NCI-H510A treated with DMSO at 0.1 percent for 48 hours (cell line): Measurements from ENCODE around the gene STAP1.
"Not testable (repeated sequence)": the region's sequence is repeated elsewhere in the genome, so short reads cannot be mapped to it uniquely, and the experiment has no call there.

Experiments
- DNase-seq: peaks from one replicate; lab custom pipeline; 2025; lab: John Stamatoyannopoulos, UW

The STAP1 gene

DNA sequence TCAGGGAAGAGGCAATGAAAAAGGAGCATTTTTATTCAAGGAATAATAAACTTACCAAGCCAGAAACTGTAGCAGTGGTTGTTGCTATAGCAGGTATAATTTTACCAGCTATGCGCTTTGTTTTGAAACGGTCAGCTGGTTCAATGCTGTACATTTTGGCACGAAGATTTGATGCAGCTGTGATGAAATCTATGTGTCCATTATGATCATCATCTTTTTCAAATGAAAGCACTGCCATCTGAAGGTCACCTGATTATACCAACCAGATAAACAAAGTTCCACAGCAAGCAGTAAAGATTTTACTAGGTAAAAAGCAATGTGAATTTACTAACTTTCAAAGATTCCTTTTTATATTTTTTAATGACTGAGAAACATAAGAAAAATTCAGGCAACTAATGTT lies 66.4 kb downstream of the STAP1 start:
- no peak for DNase-seq

DNA sequence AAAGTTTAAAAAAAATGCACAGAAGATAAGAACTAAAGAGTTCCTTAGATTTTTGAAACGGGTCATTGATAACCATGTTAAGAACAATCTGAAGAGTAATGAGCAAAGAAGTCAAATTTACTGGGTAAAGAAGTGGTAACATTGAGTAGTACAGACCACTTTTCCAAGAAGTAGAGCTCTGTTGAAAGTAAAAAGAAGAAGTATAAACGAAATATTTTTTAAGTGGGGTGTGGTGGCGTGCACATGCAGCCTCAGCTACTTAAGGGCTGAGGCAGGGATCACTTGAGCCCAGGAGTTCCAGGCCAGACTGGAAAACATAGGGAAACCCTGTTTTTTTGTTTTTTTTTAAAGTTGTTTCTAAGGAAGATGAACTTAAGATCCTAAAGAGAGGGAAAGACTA lies 74.0 kb downstream of the STAP1 start:
- no peak for DNase-seq

DNA sequence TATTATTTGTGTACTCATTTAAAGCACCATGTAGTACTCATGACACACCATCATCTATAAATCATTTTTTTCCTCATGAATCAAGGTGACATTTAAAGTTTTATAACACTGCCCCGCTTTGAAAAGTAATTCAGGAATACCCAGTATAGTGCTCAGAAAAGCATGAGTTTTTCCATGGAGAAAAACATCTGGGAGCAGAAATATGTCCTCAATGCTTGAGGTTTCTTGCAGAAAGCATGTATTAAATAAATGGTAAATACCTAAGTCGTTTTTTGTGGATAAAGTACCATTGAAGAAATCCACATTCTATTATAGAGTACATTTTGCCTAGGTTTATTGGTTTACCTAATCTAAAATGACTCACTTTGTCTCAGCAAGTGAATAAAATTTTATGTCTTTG lies 76.2 kb downstream of the STAP1 start:
- DNase-seq: no peak

DNA sequence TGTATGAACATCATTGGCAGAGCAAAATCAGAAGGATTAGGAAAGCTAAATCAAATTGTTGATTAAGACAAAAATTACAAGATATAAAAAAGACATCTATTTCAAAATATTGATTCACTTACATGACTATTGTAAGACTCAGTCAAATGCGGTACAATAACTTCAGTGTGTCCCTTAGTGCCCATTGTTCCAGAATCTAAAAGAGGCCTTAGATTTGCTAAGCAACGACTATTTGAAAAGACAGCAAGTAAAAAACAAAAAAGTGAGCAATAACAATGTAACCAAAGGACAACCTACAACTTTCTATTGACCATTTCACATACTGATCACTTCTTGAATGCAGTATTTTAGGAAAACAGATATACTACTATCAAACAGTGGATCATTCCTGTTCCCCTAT lies 76.8 kb downstream of the STAP1 start:
- DNase-seq: no peak

DNA sequence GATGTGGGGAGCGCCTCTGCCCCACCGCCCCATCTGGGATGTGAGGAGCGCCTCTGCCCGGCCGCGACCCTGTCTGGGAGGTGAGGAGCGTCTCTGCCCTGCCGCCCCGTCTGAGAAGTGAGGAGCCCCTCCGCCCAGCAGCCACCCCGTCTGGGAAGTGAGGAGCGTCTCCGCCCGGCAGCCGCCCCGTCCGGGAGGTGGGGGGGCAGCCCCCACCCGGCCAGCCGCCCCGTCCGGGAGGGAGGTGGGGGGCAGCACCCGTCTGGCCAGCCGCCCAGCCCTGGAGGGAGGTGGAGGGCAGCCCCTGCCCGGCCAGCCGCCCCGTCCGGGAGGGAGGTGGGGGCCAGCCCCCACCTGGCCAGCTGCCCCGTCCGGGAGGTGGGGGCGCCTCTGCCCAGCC lies 78.5 kb downstream of the STAP1 start:
- DNase-seq: not testable (repeated sequence)

DNA sequence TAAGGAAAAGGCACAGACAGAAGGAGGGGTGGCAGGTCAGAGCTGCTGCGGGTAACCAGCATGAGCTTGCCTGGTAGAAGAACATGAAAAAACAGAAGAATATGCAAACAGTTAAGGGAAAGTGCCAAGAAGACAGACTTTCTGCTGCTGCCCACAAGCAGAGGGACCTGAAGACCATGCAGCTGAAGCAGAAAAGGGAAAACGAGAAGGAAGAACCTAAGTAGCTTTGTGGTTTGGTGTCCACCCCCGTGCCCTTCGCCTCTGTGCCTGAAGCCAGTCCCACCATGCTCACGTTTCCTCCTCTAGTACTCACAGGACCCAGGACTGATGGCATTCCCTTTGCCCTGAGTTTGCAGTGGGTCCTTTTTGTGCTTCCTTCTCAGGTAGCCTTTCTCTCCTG lies 79.6 kb downstream of the STAP1 start:
- no peak for DNase-seq

DNA sequence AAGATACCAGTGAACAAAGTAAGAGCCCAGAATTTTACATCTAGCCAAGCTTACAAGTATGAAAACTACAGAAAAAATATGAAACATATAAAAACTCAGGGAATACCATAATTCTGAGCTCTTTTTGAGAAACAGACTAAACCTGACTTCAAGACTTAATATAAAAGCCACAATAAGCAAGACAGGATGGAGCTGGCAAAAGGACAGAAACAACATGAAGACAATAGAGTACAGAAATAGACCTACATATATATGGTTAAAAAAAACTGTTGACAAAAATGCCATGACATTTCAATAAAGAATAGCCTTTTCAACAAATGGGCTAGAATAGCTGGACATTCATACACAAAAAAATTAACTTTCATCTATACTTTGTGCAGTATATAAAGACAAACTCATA lies 93.0 kb downstream of the STAP1 start:
- no peak for DNase-seq
